ENCODE data around the gene CACNA1I.

- TF ChIP-seq FOXA1 (IDR thresholded peaks at IDR 0.05), result no peak
- no peak for TF ChIP-seq ELF4 (IDR thresholded peaks at IDR 0.05)
- no peak for TF ChIP-seq BHLHE40 (IDR thresholded peaks at IDR 0.05; ENCODE audit: borderline replicate concordance)
- TF ChIP-seq FOXK2 (IDR thresholded peaks at IDR 0.05), result no peak
- TF ChIP-seq TARDBP (IDR thresholded peaks at IDR 0.05), result no peak
- TF ChIP-seq SP1 (IDR thresholded peaks at IDR 0.05), result no peak
- no peak for TF ChIP-seq L3MBTL2 (conservative IDR thresholded peaks at IDR 0.05)
- TF ChIP-seq SUZ12 (IDR thresholded peaks at IDR 0.05), result no peak
- TF ChIP-seq PKNOX1 (IDR thresholded peaks at IDR 0.05), result no peak
- no peak for TF ChIP-seq ARNT (IDR thresholded peaks at IDR 0.05)
- TF ChIP-seq FOXM1 (IDR thresholded peaks at IDR 0.05; ENCODE audit: borderline replicate concordance), result no peak
- no peak for TF ChIP-seq LEF1 (IDR thresholded peaks at IDR 0.05; ENCODE audit: borderline replicate concordance)
- TF ChIP-seq NFRKB (IDR thresholded peaks at IDR 0.05), result no peak
- no peak for TF ChIP-seq CTBP1 (IDR thresholded peaks at IDR 0.05; ENCODE audit: borderline replicate concordance)
Observed at GRCh38 chr22:39718206-39718605, 147.7 kb downstream of the CACNA1I start.
